IPS DF 6.9 (cell line): ENCODE data around the gene ABLIM2.
"Not testable (repeated sequence)": the region's sequence is repeated elsewhere in the genome, so short reads cannot be mapped to it uniquely, and the experiment has no call there.

Experiments used
- DNase-seq: peaks from one replicate; pipeline ENCODE4 v3.0.0-alpha.2; 2013; ENCODE audit warnings: low read depth, low spot score
- H3K27ac ChIP-seq: one replicate; pipeline ENCODE4 v1.5.1; 2013; ENCODE audit warnings: low read length, control low read depth
- H3K27me3 ChIP-seq: 2 replicates; pipeline ENCODE4 v1.6.1; 2013; ENCODE audit warnings: mild to moderate bottlenecking, low read length; ENCODE audit not compliant: control insufficient read depth, insufficient read depth
- H3K36me3 ChIP-seq: 2 replicates; pipeline ENCODE4 v1.6.1; 2013; ENCODE audit warnings: low read length; ENCODE audit not compliant: control insufficient read depth, insufficient read depth
- H3K4me1 ChIP-seq: 2 replicates; pipeline ENCODE4 v1.6.1; 2013; ENCODE audit warnings: low read length; ENCODE audit not compliant: control insufficient read depth, insufficient read depth
- H3K4me3 ChIP-seq: 2 replicates; pipeline ENCODE4 v1.5.1; 2013; ENCODE audit warnings: mild to moderate bottlenecking, low read length
- H3K9me3 ChIP-seq: 2 replicates; pipeline ENCODE4 v1.6.1; 2013; ENCODE audit warnings: low read length, inconsistent platforms; ENCODE audit not compliant: control insufficient read depth, insufficient read depth
- WGBS: extraction: QIAGEN DNeasy Blood & Tissue Kit; methylation state at CpG from one replicate; pipeline ENCODE4 v1.1.7; 2013; ENCODE audit warnings: mixed read lengths, missing lambda C conversion rate; ENCODE audit not compliant: insufficient read length, insufficient coverage; 5-methylcytosine and 5-hydroxymethylcytosine counted together

The ABLIM2 gene

DNA sequence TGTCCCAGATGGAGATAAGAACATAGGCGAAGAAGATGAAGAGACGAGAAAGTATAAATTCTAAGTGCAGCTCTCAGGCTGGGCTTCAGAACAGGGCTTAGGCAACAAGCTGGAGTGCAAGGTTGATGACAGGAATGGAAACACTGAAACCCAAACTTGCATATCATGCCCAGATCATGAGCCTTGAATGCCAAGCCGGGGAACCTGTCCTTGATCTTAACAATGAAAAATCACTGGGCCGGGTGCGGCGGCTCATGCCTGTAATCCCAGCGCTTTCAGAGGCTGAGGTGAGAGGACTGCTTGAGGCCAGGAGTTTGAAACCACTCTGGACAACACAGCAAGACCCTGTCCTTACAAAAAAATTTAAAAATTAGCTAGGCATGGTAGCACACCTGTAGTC, 236.1 kb downstream of the ABLIM2 start:
- DNase-seq: no peak
- Histone ChIP-seq H3K27ac (no peak overlapping the region), H3K4me3 (no peak overlapping the region), H3K36me3 (no peaks in the 10 kb centered on the region), H3K27me3 (no peaks in the 10 kb centered on the region), H3K9me3 (no peaks in the 10 kb centered on the region), H3K4me1 (no peaks in the 10 kb centered on the region)
- 100% methylated on average over 2 of the region's 7 CpGs for WGBS

DNA sequence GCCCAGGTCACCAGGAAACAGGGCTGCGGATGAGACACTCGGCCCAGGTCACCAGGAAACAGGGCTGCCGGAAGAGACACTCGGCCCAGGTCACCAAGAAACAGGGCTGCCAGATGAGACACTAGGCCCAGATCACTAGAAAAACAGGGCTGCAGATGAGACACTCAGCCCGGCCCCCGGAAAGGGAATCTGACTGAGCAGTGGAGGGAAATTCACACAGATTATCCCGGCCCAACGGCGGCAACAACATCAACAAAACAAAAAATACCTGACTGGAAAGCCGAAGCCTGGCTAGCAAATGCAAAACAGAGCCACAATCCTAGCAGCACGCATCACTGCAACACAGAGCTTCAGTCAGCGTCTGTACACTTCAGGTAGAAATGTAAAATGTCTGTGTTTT, 239.6 kb downstream of the ABLIM2 start:
- WGBS: no CpG with 5 or more reads among the region's 12 CpGs

DNA sequence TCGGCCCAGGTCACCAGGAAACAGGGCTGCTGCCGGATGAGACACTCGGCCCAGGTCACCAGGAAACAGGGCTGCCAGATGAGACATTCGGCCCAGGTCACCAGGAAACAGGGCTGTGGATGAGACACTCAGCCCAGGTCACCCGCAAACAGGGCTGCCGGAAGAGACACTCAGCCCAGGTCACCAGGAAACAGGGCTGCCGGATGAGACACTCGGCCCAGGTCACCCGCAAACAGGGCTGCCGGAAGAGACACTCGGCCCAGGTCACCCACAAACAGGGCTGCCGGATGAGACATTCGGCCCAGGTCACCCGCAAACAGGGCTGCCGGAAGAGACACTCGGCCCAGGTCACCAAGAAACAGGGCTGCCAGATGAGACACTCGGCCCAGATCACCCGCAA, 240.4 kb downstream of the ABLIM2 start:
- not testable (repeated sequence) for DNase-seq, H3K9me3 ChIP-seq, H3K4me3 ChIP-seq, H3K4me1 ChIP-seq, H3K27ac ChIP-seq, H3K36me3 ChIP-seq, H3K27me3 ChIP-seq
- no CpG with 5 or more reads among the region's 18 CpGs for WGBS

More for the DNA sequence above, 239.6 kb downstream of the ABLIM2 start:
- Histone ChIP-seq H3K27me3 (no peaks in the 10 kb centered on the region), H3K9me3 (no peaks in the 10 kb centered on the region), H3K27ac (no peak overlapping the region), H3K36me3 (no peaks in the 10 kb centered on the region), H3K4me1 (0 out of 2 replicates have a peak, but pooled peaks cover 6% of the 10 kb centered on the region), H3K4me3 (no peak overlapping the region)
- no peak for DNase-seq

DNA sequence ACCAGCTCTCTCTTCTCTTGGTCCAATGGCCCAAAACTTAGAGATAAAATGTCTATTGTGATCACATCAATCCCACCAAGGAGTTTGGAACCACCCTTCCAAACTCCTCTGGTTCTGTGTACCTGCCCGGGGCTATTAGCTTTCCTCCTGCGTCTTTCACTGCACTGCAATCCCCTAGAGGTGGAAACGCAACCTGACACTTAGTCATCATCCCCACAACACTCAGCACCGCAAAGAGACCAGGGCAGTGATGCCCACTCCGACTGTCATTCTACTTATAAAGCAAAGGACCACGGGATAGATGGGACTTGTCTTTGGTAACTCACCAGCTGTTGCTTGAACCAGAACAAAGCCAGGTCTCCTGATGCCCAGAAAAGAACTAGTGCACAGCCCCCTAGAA, 240.9 kb downstream of the ABLIM2 start:
- Histone ChIP-seq H3K27ac (no peak overlapping the region), H3K27me3 (no peaks in the 10 kb centered on the region), H3K4me1 (0 out of 2 replicates have a peak, but pooled peaks cover 6% of the 10 kb centered on the region), H3K4me3 (no peak overlapping the region), H3K9me3 (no peaks in the 10 kb centered on the region), H3K36me3 (no peaks in the 10 kb centered on the region)
- DNase-seq: no peak
- no CpG with 5 or more reads among the region's 6 CpGs for WGBS

DNA sequence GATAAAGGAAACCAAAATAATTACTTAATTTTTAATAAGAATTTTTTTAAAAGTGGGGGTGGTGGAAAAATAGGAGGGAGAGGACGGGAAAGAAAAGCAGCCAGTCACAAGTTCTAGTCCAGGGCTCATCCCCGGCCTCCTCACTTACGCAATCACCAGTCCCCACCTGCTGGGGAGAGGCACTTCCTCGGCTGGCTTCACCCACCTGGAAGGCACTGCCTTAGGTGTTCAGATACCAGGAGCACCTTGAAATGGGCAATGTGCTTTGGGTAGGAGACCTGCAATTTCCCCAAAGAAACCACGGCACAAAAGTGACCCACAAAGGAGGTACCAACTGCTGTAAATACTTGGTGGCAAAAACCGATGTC, 242.8 kb downstream of the ABLIM2 start:
- H3K4me3 ChIP-seq: no peak overlapping the region
- H3K36me3 ChIP-seq: no peaks in the 10 kb centered on the region
- no peaks in the 10 kb centered on the region for H3K9me3 ChIP-seq
- no peak overlapping the region for H3K27ac ChIP-seq
- H3K4me1 ChIP-seq: peaks cover 6% of the 10 kb centered on the region; the same call in 1 of the 2 replicates
- no CpG with 5 or more reads among the region's 6 CpGs for WGBS
- DNase-seq: no peak
- no peaks in the 10 kb centered on the region for H3K27me3 ChIP-seq
